ENCODE data around the gene DENND10. TPM values are rescaled to one million over a fixed set of nuclear protein-coding genes. Genes with fewer than 3 reads are reported as not detected.
A peak's percentile ranks its signal among the peaks of the same experiment; 100 is the strongest.

The DENND10 gene
- polyA plus RNA-seq (ENCODE audit: insufficient read length in 12 of 12) = 10 to 100 TPM in 11 of 12 donors, not detected in 1; 29.2 to 58.1 (median 36.8) TPM
- long read RNA-seq, donor 1, partial matches to known transcripts = 45 of 62 reads
- long read RNA-seq, donor 1, other reads (novel, unspliced or antisense) = 9 of 62 reads
- long read RNA-seq, donor 2, partial matches to known transcripts = 360 of 369 reads
- long read RNA-seq, donor 2, other reads (novel, unspliced or antisense) = 5 of 369 reads
- long read RNA-seq, donor 3, partial matches to known transcripts = 0 of 1 reads
- long read RNA-seq, donor 3, other reads (novel, unspliced or antisense) = 0 of 1 reads
- long read RNA-seq, donor 4, partial matches to known transcripts = 0 of 4 reads
- long read RNA-seq, donor 4, other reads (novel, unspliced or antisense) = 0 of 4 reads
- long read RNA-seq, donor 5 = 0 reads
- long read RNA-seq, donor 6, partial matches to known transcripts = 0 of 2 reads
- long read RNA-seq, donor 6, other reads (novel, unspliced or antisense) = 0 of 2 reads
- long read RNA-seq, donor 7, partial matches to known transcripts = 7 of 8 reads
- long read RNA-seq, donor 7, other reads (novel, unspliced or antisense) = 0 of 8 reads
- long read RNA-seq, donor 8, transcript FAM45A-201 (9 exons, 1,648 nt) = major isoform, 6 of 37 reads
- long read RNA-seq, donor 8, partial matches to known transcripts = 14 of 37 reads
- long read RNA-seq, donor 8, other reads (novel, unspliced or antisense) = 14 of 37 reads
- long read RNA-seq, donor 9, transcript FAM45A-201 (9 exons, 1,648 nt) = major isoform, 5 of 6 reads
- long read RNA-seq, donor 9, partial matches to known transcripts = 0 of 6 reads
- long read RNA-seq, donor 9, other reads (novel, unspliced or antisense) = 0 of 6 reads
- long read RNA-seq, donor 10, partial matches to known transcripts = 6 of 10 reads
- long read RNA-seq, donor 10, other reads (novel, unspliced or antisense) = 0 of 10 reads
- long read RNA-seq, donor 11, partial matches to known transcripts = 15 of 31 reads
- long read RNA-seq, donor 11, other reads (novel, unspliced or antisense) = 13 of 31 reads

- DNase-seq = peak; percentile 85
These were observed at the start of gene DENND10 for GRCh38 chr10:119103903-119104653. Gene DENND10 (plus strand): TSS chr10:119104113. CDS start chr10:119104143, 30 bp downstream.

- no peak for DNase-seq
These were observed 48.4 kb upstream of the DENND10 start for GRCh38 chr10:119055472-119055871.

GRCh38 chr10:119058010-119058409 is 45.9 kb upstream of the DENND10 start:
- DNase-seq = no peak

- no peak for DNase-seq
These were observed 44.4 kb upstream of the DENND10 start for GRCh38 chr10:119059557-119059956.

- no peak for DNase-seq
These were observed 43.8 kb upstream of the DENND10 start for GRCh38 chr10:119060107-119060506.

- DNase-seq = no peak
These were observed 42.6 kb upstream of the DENND10 start for GRCh38 chr10:119061352-119061751.

- DNase-seq = no peak
These were observed 42.0 kb upstream of the DENND10 start for GRCh38 chr10:119061926-119062325.

- DNase-seq = no peak
These were observed 33.3 kb upstream of the DENND10 start for GRCh38 chr10:119070395-119071165.

GRCh38 chr10:119073584-119073983 is 30.3 kb upstream of the DENND10 start:
- no peak for DNase-seq

GRCh38 chr10:119078422-119079179 is 25.3 kb upstream of the DENND10 start:
- DNase-seq = no peak

GRCh38 chr10:119079599-119080520 is 24.1 kb upstream of the DENND10 start:
- DNase-seq = peak; percentile 77

- DNase-seq = peak; percentile 96
These were observed 23.2 kb upstream of the DENND10 start, which contains the start of gene EIF3A for GRCh38 chr10:119080521-119081259. Gene EIF3A (minus strand): TSS chr10:119080817. CDS start chr10:119080676, 141 bp downstream.

- no peak for DNase-seq
These were observed 19.0 kb upstream of the DENND10 start for GRCh38 chr10:119084896-119085295.

GRCh38 chr10:119087271-119087882 is 16.5 kb upstream of the DENND10 start:
- no peak for DNase-seq

GRCh38 chr10:119090026-119090795 is 13.7 kb upstream of the DENND10 start:
- DNase-seq = no peak

GRCh38 chr10:119090968-119091367 is 12.9 kb upstream of the DENND10 start:
- DNase-seq = no peak

GRCh38 chr10:119095640-119096039 is 8.3 kb upstream of the DENND10 start:
- no peak for DNase-seq
